Cardiac fibroblast (primary cell): ENCODE measurements around the gene GTSE1.

ENCODE experiments used
- DNase-seq, 2 donors: peaks; one replicate each; pipeline versions ENCODE4 v3.0.0 to v3.0.0-alpha.2; 2010; ENCODE audit warnings: low read depth in 2 of 2
- H3K4me3 ChIP-seq, 2 donors: replicated peaks in 1 of 2; 1 replicate in 1 of 2; 2 replicates in 1 of 2; pipeline ENCODE4 v1.5.1; 2011; ENCODE audit warnings: low read depth in 2 of 2, low read length in 2 of 2, mild to moderate bottlenecking in 2 of 2, moderate library complexity in 1 of 2
- CTCF ChIP-seq: IDR thresholded peaks from one replicate; pipeline ENCODE4 v1.5.1; 2011; ENCODE audit warnings: low read depth, mild to moderate bottlenecking, low read length, inconsistent platforms

Gene GTSE1

GRCh38 chr22:46286006-46286405, 10.7 kb upstream of the GTSE1 start:
- DNase-seq = no peak
- TF ChIP-seq CTCF = no peak
- no peak overlapping the region for H3K4me3 ChIP-seq

- TF ChIP-seq CTCF = no peak
- no peak overlapping the region for H3K4me3 ChIP-seq
- no peak for DNase-seq
Observed at GRCh38 chr22:46286941-46287872, 9.5 kb upstream of the GTSE1 start.

GRCh38 chr22:46287873-46288751, 8.6 kb upstream of the GTSE1 start:
- no peak for DNase-seq
- no peak overlapping the region for H3K4me3 ChIP-seq
- TF ChIP-seq CTCF = no peak

- H3K4me3 ChIP-seq = no peak overlapping the region
- TF ChIP-seq CTCF = no peak
- no peak for DNase-seq
Observed at GRCh38 chr22:46288846-46289243, 7.8 kb upstream of the GTSE1 start.

- no peak for TF ChIP-seq CTCF
- H3K4me3 ChIP-seq = no peak overlapping the region
- DNase-seq = no peak
Observed at GRCh38 chr22:46289244-46289891, 7.3 kb upstream of the GTSE1 start.

GRCh38 chr22:46290121-46290842, 6.4 kb upstream of the GTSE1 start:
- no peak for DNase-seq
- no peak for TF ChIP-seq CTCF
- no peak overlapping the region for H3K4me3 ChIP-seq
